ENCODE measurements around the gene P2RX1. TPM values are rescaled to one million over a fixed set of nuclear protein-coding genes. Genes with fewer than 3 reads are reported as not detected.

Gene P2RX1
- under 0.01 and 0.25 TPM in 2 replicates for total RNA-seq

DNA sequence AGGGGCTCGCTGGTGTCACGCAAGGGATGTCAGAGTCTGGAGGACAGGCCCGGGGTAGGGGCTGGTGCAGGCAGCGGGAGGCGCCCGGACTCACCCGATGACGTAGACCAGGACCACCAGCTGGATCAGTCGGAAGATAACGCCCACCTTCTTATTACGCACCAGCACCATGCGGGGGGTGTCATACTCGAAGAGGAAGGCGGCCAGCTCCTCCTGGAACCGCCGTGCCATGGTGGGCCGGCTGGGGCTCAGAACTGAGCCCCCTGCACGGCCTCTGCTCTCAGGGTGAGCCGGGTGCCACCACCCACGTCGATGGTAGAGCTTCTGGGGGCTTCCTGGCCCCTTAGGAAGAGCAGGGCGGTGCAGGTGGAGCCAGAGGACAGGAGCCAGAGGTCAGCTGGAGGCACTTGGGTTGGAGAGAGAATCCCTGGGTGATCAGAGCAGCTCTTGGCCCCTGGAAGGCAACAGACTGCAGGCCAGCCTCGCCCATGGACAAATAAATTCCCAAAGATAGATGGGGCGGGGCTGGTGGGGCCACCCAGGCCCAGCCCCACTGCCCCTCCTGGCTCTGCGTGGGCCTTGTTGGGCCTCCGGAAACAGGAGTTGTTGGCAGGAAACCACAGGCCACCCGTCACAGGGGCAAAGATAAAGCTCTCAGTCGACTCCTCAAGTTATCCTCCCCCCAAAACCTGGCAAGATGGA, at the start of gene P2RX1:
Gene P2RX1, minus strand, starts transcription at position 471 of the 702 bp plus-strand sequence. Its CDS starts 240 bp downstream, at position 231.

DNA sequence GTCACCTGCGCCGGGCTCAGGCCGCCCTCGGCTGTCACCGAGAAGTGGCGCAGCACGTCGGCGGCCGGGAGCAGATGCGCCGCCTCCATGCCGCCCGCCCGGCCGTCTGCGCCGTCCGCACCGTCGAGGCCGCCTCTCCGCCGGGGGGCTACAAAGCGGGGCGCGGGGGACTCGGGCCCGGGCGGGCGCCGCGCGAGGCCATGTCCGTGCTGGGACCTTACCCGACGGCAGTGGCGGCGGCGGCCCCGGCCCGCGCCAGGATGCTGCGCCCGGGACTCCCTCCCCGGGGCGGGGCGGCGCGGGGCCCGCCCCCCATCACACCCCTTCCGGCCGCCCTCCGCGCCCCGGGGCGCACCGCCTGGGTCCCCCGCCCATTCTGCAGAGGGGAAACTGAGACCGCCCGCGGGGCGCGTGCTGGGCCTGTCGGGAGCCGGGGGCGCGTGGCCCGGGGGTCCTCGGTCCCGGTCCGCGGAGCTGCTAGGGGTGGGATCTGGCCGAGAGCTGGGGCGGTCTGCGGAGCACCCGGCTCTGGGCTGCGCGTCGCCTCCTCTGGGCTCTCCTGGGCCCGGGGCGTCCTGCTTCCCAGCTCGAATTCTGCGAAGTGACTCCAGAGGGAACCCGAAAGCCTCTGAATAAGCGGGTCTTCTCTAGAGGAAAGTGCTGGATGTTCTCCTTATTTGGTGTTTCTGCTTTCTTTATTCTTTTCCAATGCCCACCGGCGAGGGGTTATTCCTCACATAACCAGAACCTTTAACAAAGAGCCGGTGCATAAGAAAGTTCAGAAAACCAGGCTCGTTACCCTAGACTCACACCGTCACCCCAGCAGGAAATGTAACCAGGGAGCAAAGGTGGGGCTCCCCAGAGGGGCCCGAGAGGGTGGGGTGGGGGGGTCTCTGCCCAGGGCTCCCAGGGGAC, 48.2 kb upstream of the P2RX1 start, which contains the start of gene ATP2A3:
Gene ATP2A3, minus strand, starts transcription at position 235 of the 915 bp plus-strand sequence. Its CDS starts 146 bp downstream, at position 89.

DNA sequence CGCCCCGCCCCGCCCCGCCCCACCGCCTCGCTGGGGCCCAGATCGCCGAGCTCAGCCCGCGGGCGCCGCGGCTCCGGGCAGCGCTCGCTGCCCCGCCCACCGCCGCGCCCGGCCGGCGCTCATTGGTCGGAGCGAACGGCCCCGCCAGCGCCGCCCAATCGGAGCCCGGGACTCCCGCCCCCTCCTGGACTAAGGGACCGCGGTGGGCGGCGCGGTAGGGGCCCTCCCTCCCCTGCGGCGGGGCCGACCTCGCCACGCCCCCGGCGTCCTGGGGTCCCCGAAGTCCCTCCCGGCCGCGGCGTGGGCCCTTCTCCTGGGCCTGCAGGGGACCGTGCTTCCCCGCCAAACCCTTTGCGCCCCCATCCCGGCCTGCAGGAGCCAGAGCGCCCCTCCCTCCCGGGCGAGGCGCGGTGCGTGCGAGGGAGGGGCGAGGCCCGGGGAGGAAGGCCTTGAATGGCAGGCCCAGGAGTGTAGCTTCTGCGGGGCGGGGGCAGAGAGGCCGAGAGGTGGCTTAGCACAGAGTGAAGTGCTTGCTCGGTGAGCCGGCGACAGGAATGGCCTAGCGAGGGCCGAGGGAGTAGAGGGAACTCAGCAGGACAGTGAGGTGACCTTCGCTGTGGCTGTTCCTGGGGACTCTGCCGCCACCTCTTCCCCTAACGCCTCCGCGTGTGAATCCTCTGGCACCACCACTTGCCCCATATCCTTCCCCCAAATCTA, 23.1 kb downstream of the P2RX1 start, which contains the start of gene CAMKK1:
Gene CAMKK1, minus strand, starts transcription at position 51 of the 717 bp plus-strand sequence. CDS start 7,366 bp downstream, outside the sequence.

Other genes starting within 250 kb of the P2RX1 start
- gene TAX1BP3, start 247.9 kb downstream of the P2RX1 start, total RNA-seq, result 179 and 184 TPM in 2 replicates
- 17.4 and 25.3 TPM in 2 replicates for gene EMC6, start 247.7 kb downstream of the P2RX1 start, total RNA-seq
- gene P2RX5, start 220.3 kb downstream of the P2RX1 start, total RNA-seq, result 3.7 and 4.0 TPM in 2 replicates
- 2.5 and 8.9 TPM in 2 replicates for gene HASPIN, start 192.6 kb downstream of the P2RX1 start, total RNA-seq
- 12.2 and 16.0 TPM in 2 replicates for gene ITGAE, start 115.3 kb downstream of the P2RX1 start, total RNA-seq
- gene NCBP3, start 70.2 kb downstream of the P2RX1 start, total RNA-seq, result 21.4 and 28.1 TPM in 2 replicates
- 22.1 and 25.7 TPM in 2 replicates for gene CAMKK1, start 23.4 kb downstream of the P2RX1 start, total RNA-seq
- gene ATP2A3, start 48.0 kb upstream of the P2RX1 start, total RNA-seq, result 0.44 and 4.9 TPM in 2 replicates
- 29.5 and 36.3 TPM in 2 replicates for gene ZZEF1, start 226.6 kb upstream of the P2RX1 start, total RNA-seq
- 25.6 and 26.7 TPM in 2 replicates for gene CYB5D2, start 226.7 kb upstream of the P2RX1 start, total RNA-seq

Data from uterine smooth muscle cell (primary cell).